Muscle of arm (tissue), 12 donors: Measurements from ENCODE around the gene ZNF775. TPM values are rescaled to one million over a fixed set of nuclear protein-coding genes. Genes with fewer than 3 reads are reported as not detected.
"Not testable (repeated sequence)": the region's sequence is repeated elsewhere in the genome, so short reads cannot be mapped to it uniquely, and the experiment has no call there.

ENCODE experiments used
- DNase-seq: peaks from one replicate; pipeline ENCODE4 v3.0.0-alpha.2; 2013
- polyA plus RNA-seq, 12 donors: library from polyadenylated mRNA; unstranded; fragments of 120-200 nt; gene quantifications; one replicate each; pipeline ENCODE4 v1.2.1, GENCODE V29; 2013; ENCODE audit not compliant: insufficient read length in 12 of 12

Gene ZNF775
- polyA plus RNA-seq, 12 donors, result 3.4 to 9.4 (median 5.1) TPM; not detected in 1

- DNase-seq, result no peak
Measured at GRCh38 chr7:150381096-150381495, 2.0 kb downstream of the ZNF775 start.

DNA sequence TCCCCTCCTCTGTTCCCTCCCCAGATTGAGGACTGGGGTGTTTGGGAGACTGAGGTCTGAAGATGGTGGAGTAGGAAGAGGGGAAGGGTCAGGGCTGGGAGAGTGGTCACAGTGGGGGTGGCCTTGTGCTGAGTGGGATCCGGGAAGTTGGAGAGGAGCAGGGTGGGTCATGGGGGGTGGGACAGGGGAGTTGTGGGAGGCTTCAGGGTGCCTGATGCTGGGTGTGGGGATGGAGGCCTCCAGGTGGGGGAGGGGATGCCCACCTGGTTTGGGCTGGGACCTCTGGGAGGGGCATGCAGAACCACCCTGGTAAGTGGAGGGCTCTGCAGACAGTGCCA is 2.6 kb downstream of the ZNF775 start:
- DNase-seq, result no peak

- no peak for DNase-seq
Measured at GRCh38 chr7:150382123-150382843, 3.2 kb downstream of the ZNF775 start.

- DNase-seq, result no peak
Measured at GRCh38 chr7:150382844-150383225, 3.7 kb downstream of the ZNF775 start.

- DNase-seq, result peak; percentile 48
Measured at GRCh38 chr7:150383710-150384397, 4.7 kb downstream of the ZNF775 start.

- DNase-seq, result no peak
Measured at GRCh38 chr7:150384406-150385301, 5.5 kb downstream of the ZNF775 start.

GRCh38 chr7:150385302-150385723 is 6.2 kb downstream of the ZNF775 start:
- DNase-seq, result no peak

DNA sequence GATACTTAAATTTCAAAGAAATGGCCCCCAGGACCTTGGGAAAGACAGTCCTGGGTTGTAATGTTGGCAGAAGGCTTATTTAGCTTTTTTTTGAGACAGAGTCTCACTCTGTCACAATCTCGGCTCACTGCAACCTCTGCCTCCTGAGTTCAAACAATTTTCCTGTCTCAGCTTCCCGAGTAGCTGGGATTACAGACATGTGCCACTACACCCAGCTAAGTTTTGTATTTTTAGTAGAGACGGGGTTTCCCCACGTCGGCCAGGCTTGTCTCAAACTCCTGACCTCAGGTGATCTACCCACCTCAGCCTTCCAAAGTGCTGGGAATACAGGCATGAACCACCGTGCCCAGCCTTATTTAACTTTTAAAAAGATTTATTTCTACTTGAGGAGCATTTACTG is 6.8 kb downstream of the ZNF775 start:
- not testable (repeated sequence) for DNase-seq

DNA sequence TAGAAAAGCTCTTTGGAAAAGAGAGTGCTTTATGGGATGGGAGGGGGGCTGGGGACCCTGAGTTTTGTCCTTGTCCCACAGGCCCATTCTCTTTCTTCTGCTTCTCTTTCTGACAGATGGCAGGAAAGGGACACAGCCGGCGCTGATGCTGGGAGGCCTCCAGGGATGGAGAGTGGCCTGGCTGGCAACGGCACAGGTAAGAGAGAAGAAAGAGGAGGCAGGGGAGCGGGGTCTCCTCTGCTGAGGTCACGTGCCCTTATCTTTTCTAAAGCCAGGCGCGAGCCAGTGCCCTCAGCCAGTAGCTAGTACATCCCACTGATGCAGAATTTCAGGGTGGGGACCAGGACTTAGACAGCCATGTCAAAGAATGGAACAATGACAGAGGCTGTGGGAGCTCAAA is 9.2 kb downstream of the ZNF775 start:
- DNase-seq, result no peak

DNA sequence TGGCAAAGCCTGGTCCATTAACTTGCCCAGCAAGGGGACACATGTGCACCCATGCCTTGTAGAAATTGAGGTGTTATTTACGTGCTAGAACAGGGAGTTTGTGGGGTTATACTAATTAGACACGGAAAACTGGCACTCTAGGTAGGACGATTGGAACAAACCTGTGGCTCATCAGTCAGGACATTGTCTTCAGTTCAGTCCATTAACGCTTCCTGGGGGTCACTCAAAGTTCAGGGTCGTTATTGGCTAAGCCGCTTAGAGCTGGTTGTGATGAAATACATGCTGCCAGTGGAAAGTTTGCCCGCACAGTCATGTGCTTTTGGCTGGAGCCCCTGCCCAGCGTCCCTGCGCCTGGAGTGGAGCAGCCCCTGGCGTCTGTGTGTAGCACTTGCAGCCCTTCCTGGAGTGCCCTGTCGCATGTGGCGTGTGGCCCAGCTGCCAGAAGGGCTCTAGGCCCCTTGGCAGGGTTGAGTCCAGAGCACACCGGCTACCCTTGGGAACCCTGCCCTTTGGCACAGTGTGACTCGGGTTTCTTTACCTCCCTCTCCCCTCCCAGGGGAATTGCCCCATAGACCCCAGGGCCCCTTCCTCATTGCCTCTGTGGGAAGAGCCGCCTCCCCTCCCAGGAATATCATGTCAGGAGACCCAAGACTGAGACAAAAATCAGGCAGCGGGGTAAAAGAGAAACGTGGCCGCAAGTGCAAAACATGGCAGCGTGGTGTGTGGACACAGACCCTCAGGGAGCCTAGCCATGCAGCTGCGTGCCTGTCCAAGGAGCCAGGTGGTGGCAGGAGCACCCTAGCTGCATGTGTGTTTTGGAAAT is 9.8 kb downstream of the ZNF775 start:
- peak; percentile 46 for DNase-seq

DNA sequence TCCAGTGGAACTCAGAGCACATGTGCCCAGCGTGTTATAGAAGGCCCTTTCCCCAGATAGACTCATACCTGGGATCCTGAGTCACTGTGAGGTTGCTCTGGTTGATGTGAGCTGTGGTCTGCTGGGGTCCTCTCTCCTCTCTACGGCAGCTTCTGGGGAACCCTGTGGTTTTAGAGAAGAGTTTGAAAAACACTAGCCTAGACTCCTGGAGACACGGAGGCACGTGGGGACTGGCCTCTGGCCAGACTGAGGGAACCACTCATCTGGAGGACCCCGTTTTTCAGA is 10.3 kb downstream of the ZNF775 start:
- no peak for DNase-seq

DNA sequence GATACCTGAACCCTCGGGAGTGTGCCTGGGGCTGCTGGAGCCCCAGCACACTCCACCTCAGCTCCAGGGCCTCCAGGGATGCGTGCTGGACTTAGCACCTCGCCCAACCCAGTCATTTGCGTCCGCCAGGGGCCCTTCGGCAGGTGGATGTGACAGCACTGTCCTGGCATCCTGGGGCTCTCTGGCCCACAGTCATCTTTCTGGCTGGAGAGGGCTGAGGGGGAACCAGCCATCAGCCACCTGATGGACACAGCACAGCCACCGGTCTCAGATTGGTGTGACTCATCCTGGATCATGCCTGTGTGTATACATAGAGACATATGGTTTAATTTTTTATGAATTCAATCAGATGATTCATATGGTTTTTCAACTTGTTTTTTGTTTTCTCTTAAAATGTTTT is 11.1 kb downstream of the ZNF775 start:
- DNase-seq, result no peak

- no peak for DNase-seq
Measured at GRCh38 chr7:150393325-150393724, 14.2 kb downstream of the ZNF775 start.

- DNase-seq, result no peak
Measured at GRCh38 chr7:150396426-150396825, 17.3 kb downstream of the ZNF775 start.

- DNase-seq, result no peak
Measured at GRCh38 chr7:150396851-150397260, 17.7 kb downstream of the ZNF775 start.

DNA sequence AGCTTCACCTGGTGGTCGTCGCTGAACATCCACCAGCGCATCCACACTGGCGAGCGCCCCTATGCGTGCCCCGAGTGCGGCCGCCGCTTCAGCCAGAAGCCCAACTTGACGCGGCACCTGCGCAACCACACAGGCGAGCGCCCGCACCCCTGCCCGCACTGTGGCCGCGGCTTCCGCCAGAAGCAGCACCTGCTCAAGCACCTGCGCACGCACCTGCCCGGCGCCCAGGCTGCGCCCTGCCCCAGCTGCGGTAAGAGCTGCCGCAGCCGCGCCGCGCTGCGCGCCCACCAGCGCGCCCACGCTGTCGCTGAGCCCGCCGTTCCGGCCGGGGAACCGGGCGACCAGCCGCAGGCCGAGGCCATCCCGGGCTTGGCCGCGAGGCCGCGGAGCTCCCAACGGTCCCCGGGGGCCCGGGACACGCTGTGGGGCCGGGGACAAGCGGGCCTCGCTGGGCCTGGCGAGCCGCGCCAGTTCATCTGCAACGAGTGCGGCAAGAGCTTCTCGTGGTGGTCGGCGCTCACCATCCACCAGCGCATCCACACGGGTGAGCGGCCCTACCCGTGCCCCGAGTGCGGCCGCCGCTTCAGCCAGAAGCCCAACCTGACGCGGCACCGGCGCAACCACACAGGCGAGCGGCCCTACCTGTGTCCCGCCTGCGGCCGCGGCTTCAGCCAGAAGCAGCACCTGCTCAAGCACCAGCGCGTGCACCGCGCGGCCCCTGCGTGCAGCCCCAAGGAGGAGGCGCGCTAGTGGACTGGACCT is 18.4 kb downstream of the ZNF775 start:
- no peak for DNase-seq

- no peak for DNase-seq
Measured at GRCh38 chr7:150398108-150398964, 19.2 kb downstream of the ZNF775 start.

GRCh38 chr7:150398965-150399320 is 19.8 kb downstream of the ZNF775 start:
- DNase-seq, result no peak

DNA sequence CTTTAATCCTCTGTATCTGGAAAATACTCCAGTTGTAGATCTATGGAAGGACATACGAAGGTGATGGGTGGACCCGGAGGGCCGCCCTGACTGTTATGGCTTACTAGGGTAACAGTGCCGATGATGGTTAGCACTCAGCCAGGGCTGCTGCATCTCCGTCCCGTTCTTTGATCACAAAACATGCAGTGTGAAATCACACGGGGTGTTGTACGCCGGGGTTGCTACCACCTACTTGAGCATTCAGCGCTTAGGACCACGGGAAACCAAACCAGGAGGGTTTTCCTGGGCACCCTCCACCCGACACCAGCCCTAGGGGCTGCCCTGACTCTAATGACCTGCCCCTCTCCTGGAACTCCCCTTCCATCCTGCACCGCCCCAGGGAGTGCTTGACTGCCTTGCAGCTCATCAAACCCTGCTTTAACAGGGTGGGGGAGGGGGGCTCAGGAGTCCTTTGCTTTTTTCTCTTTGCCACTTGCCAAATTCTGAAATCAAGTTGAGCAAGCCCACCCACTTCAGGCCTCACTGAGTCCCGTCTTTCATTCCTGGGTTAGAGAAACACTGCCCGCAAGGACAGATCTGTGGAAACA is 20.4 kb downstream of the ZNF775 start:
- DNase-seq, result no peak
